ENCODE results near the gene KCNMA1.

DNA sequence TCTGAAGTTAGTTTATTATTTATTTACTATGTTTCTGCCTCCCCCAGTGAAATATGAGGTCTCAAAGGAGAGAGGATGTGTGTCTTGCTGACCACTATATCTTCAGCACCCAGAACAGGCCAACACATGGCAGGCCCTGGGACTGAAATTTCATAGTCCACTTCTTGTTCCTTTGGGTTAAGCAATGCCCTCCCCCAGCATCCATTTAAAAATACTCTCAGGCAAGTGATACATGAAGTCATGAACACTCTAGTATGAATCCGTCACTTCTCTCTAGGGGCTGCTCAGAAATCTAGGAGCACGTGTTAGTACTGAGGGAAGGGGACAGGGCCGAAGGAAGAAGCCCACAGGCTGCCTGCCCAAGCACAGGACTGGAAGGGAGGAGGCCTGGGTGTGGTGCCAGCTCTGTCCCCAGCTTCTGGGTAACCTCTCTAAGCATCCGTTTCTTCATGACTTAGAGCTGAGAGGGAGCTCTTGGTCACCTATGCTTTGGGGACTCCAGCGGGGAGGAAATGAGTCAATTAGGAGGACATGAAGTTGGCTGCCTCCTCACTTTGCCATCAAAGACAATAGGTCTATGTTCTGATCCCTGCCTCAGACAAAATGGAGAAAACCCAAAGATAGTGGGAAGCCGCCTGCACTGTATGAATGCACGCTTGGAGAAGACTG is 119.2 kb downstream of the KCNMA1 start:
- TF ChIP-seq POLR2A (IDR thresholded peaks at IDR 0.05): no peak
- TF ChIP-seq, protein P1, sequence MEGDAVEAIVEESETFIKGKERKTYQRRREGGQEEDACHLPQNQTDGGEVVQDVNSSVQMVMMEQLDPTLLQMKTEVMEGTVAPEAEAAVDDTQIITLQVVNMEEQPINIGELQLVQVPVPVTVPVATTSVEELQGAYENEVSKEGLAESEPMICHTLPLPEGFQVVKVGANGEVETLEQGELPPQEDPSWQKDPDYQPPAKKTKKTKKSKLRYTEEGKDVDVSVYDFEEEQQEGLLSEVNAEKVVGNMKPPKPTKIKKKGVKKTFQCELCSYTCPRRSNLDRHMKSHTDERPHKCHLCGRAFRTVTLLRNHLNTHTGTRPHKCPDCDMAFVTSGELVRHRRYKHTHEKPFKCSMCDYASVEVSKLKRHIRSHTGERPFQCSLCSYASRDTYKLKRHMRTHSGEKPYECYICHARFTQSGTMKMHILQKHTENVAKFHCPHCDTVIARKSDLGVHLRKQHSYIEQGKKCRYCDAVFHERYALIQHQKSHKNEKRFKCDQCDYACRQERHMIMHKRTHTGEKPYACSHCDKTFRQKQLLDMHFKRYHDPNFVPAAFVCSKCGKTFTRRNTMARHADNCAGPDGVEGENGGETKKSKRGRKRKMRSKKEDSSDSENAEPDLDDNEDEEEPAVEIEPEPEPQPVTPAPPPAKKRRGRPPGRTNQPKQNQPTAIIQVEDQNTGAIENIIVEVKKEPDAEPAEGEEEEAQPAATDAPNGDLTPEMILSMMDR (IDR thresholded peaks at IDR 0.05): no peak
